Upper lobe of left lung (tissue), 4 donors: Measurements from ENCODE around the gene DTX3.

Experiments used
- CTCF ChIP-seq, 6 experiments: fragments of 450-650 bp in 4 of 6; fragments of 200-600 bp in 2 of 6; sonication (generic) in 2 of 6; IDR thresholded peaks; one replicate each; pipeline ENCODE4 v1.5.1; 2016 to 2019; ENCODE audit warnings: antibody characterized with exemption in 6 of 6
- POLR2AphosphoS5 ChIP-seq, 2 donors: sonication (generic); formaldehyde crosslinking; IDR thresholded peaks; one replicate each; pipeline ENCODE4 v1.5.1; 2017; ENCODE audit warnings: antibody characterized with exemption in 2 of 2

GRCh38 chr12:57606399-57606798, 1.8 kb downstream of the DTX3 start:
- TF ChIP-seq CTCF (IDR thresholded peaks at IDR 0.05) (no peak), POLR2AphosphoS5 (IDR thresholded peaks at IDR 0.05) (no peak)
